Endothelial cell of umbilical vein (primary cell): ENCODE results near the gene NCKAP5.

Source experiments
- CTCF ChIP-seq, 2 donors: IDR thresholded peaks; 1 replicate in 1 of 2; 2 replicates in 1 of 2; pipeline ENCODE4 v1.5.1; 2011; ENCODE audit warnings: low read length in 2 of 2, mild to moderate bottlenecking in 2 of 2, moderate library complexity in 2 of 2, control low read depth in 1 of 2, inconsistent platforms in 1 of 2, low read depth in 1 of 2; ENCODE audit not compliant: insufficient read depth in 1 of 2; ENCODE audit errors: extremely low read depth in 1 of 2
- EZH2 ChIP-seq: IDR thresholded peaks from 2 replicates; pipeline ENCODE4 v1.6.1; 2012; ENCODE audit warnings: borderline replicate concordance, low read depth, mild to moderate bottlenecking, moderate library complexity, low read length, inconsistent platforms; ENCODE audit not compliant: severe bottlenecking
- FOS ChIP-seq: IDR thresholded peaks from 2 replicates; pipeline ENCODE4 v1.6.1; 2011; ENCODE audit warnings: mild to moderate bottlenecking, low read length, moderate library complexity, borderline replicate concordance; ENCODE audit not compliant: insufficient read depth
- JUN ChIP-seq: IDR thresholded peaks from 2 replicates; pipeline ENCODE4 v1.6.1; 2011; ENCODE audit warnings: borderline replicate concordance, low read depth; ENCODE audit not compliant: insufficient read length, insufficient read depth
- MAX ChIP-seq: IDR thresholded peaks from 2 replicates; pipeline ENCODE4 v1.6.1; 2011; ENCODE audit not compliant: insufficient read depth, insufficient read length
- MYC ChIP-seq: IDR thresholded peaks from one replicate; pipeline ENCODE4 v1.6.1; 2011; ENCODE audit warnings: mild to moderate bottlenecking, low read depth, low read length
- POLR2A ChIP-seq: IDR thresholded peaks from 2 replicates; pipeline ENCODE4 v1.6.1; 2012; ENCODE audit warnings: low read depth, mild to moderate bottlenecking, control low read depth, low read length
- POLR2AphosphoS5 ChIP-seq: IDR thresholded peaks from 2 replicates; pipeline ENCODE4 v1.6.1; 2012; ENCODE audit warnings: low read depth, mild to moderate bottlenecking, control low read depth, low read length, moderate library complexity; ENCODE audit not compliant: insufficient read depth

DNA sequence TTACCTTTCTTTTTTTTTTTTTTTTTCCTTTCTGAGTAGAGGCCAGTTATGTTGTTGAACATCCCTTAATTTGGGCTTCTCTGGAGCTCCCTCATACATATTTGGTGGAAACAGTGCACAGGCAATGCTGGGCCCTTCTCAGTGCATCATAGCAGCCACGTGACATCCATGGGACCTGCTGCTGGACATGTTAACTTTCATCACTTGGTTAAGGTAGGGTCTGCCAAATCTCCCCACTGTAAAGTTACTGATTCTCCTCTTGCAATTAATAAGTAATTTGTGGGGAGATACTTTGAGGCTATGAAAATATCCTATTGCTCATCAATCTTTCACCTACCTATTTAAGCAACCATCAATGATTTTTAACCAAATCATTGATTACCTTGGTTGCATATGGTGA lies 686.7 kb downstream of the NCKAP5 start:
- TF ChIP-seq MAX, result no peak
- TF ChIP-seq EZH2, result no peak
- no peak for TF ChIP-seq CTCF (IDR thresholded peaks at IDR 0.05; ENCODE audit: extremely low read depth in 1 of 2, insufficient read depth in 1 of 2, low read depth in 1 of 2, low read length in 2 of 2)
- TF ChIP-seq JUN, result no peak
- TF ChIP-seq POLR2A, result no peak
- no peak for TF ChIP-seq POLR2AphosphoS5
- no peak for TF ChIP-seq MYC
- no peak for TF ChIP-seq FOS
